ENCODE results near the gene SRGAP1.
"Not testable (repeated sequence)": the region's sequence is repeated elsewhere in the genome, so short reads cannot be mapped to it uniquely, and the experiment has no call there.

The SRGAP1 gene

GRCh38 chr12:64019101-64019500, 174.6 kb downstream of the SRGAP1 start:
- DNase-seq: no peak

- no peak for DNase-seq
Measured at GRCh38 chr12:64019654-64020053, 175.2 kb downstream of the SRGAP1 start.

- DNase-seq: no peak
Measured at GRCh38 chr12:64025174-64025958, 180.9 kb downstream of the SRGAP1 start.

- no peak for DNase-seq
Measured at GRCh38 chr12:64027311-64027710, 182.8 kb downstream of the SRGAP1 start.

- no peak for DNase-seq
Measured at GRCh38 chr12:64028541-64028940, 184.0 kb downstream of the SRGAP1 start.

GRCh38 chr12:64029013-64029857, 184.7 kb downstream of the SRGAP1 start:
- no peak for DNase-seq

GRCh38 chr12:64030155-64030554, 185.7 kb downstream of the SRGAP1 start:
- DNase-seq: no peak

- not testable (repeated sequence) for DNase-seq
Measured at GRCh38 chr12:64034056-64034455, 189.6 kb downstream of the SRGAP1 start.

- no peak for DNase-seq
Measured at GRCh38 chr12:64034901-64035576, 190.5 kb downstream of the SRGAP1 start.

GRCh38 chr12:64036414-64036813, 191.9 kb downstream of the SRGAP1 start:
- DNase-seq: no peak

- no peak for DNase-seq
Measured at GRCh38 chr12:64039281-64039871, 194.9 kb downstream of the SRGAP1 start.

GRCh38 chr12:64042911-64043310, 198.4 kb downstream of the SRGAP1 start:
- DNase-seq: no peak

GRCh38 chr12:64044191-64044590, 199.7 kb downstream of the SRGAP1 start:
- DNase-seq: no peak

GRCh38 chr12:64051057-64051456, 206.6 kb downstream of the SRGAP1 start:
- DNase-seq: no peak

GRCh38 chr12:64053117-64053516, 208.6 kb downstream of the SRGAP1 start:
- DNase-seq: no peak

- DNase-seq: no peak
Measured at GRCh38 chr12:64054079-64054520, 209.6 kb downstream of the SRGAP1 start.

- no peak for DNase-seq
Measured at GRCh38 chr12:64056741-64057140, 212.2 kb downstream of the SRGAP1 start.

- no peak for DNase-seq
Measured at GRCh38 chr12:64057706-64058105, 213.2 kb downstream of the SRGAP1 start.

- no peak for DNase-seq
Measured at GRCh38 chr12:64058541-64059265, 214.2 kb downstream of the SRGAP1 start.

- DNase-seq: no peak
Measured at GRCh38 chr12:64059685-64060084, 215.2 kb downstream of the SRGAP1 start.

GRCh38 chr12:64061868-64062375, 217.4 kb downstream of the SRGAP1 start:
- no peak for DNase-seq

- no peak for DNase-seq
Measured at GRCh38 chr12:64063121-64063520, 218.6 kb downstream of the SRGAP1 start.

Data from NCI-H1048 (cell line).